ENCODE results near the gene HDAC4. TPM values are rescaled to one million over a fixed set of nuclear protein-coding genes. Genes with fewer than 3 reads are reported as not detected.

The HDAC4 gene
- total RNA-seq, 1 experiment from 2014 or later, result 32.0 TPM

- no peak for DNase-seq
These were observed 247.9 kb downstream of the HDAC4 start for GRCh38 chr2:239152916-239153305.

More at GRCh38 chr2:239152916-239153305, 247.9 kb downstream of the HDAC4 start:
- H3K36me3 Mint-ChIP-seq (ENCODE audit: insufficient read depth in 1 of 3, low read depth in 3 of 3), result peaks cover 26 to 41% (median 39%) of the 10 kb centered on the region in 3 experiments; a peak in 6 of 7 replicates
- H3K4ac ChIP-seq (ENCODE audit: low read depth, low read length), result no peak overlapping the region
- H3K23ac ChIP-seq (ENCODE audit: insufficient read length, low read depth, low read length), result no peak overlapping the region
- H2BK20ac ChIP-seq (ENCODE audit: low read depth, low read length, poor library complexity, severe bottlenecking), result no peak overlapping the region
- no peaks in the 10 kb centered on the region for H3K27me3 ChIP-seq (ENCODE audit: insufficient read depth, low read length)
- H3K27ac Mint-ChIP-seq, result no peak overlapping the region
- TF ChIP-seq CTCF (conservative IDR thresholded peaks at IDR 0.05), result no peak
- no peak overlapping the region for H2BK5ac ChIP-seq (ENCODE audit: insufficient read length, low read length)
- no peaks in the 10 kb centered on the region for H3K27me3 Mint-ChIP-seq (ENCODE audit: low read depth)
- H3K4me2 ChIP-seq (ENCODE audit: insufficient read depth, insufficient read length, low read length), result no peak overlapping the region
- no peak overlapping the region for H4K8ac ChIP-seq (replicated peaks; ENCODE audit: insufficient read length, low read depth, low read length)
- no peak overlapping the region for H2BK120ac ChIP-seq (ENCODE audit: low read depth, low read length, poor library complexity, severe bottlenecking)
- no peak overlapping the region for H3K18ac ChIP-seq (ENCODE audit: insufficient read length, low read depth, low read length)
- no CpG with 5 or more reads among the region's 7 CpGs for WGBS (ENCODE audit: extremely low coverage, insufficient read length, low lambda C conversion rate)
- H4K91ac ChIP-seq (ENCODE audit: insufficient read length, low read depth, low read length), result no peak overlapping the region
- no peak overlapping the region for H3K14ac ChIP-seq (ENCODE audit: insufficient read depth, low read length)
- no peak overlapping the region for H3K56ac ChIP-seq (ENCODE audit: insufficient read length, low read depth, low read length)
- no peak overlapping the region for H3T11ph ChIP-seq (ENCODE audit: low read length)
- no peaks in the 10 kb centered on the region for H3K23me2 ChIP-seq (ENCODE audit: insufficient read length, low read depth, low read length, poor library complexity, severe bottlenecking)
- no peaks in the 10 kb centered on the region for H3K79me2 ChIP-seq (ENCODE audit: insufficient read depth, low read length)
- H3K9me3 ChIP-seq (ENCODE audit: control insufficient read depth, low read depth, low read length), result no peaks in the 10 kb centered on the region
- H3K9ac ChIP-seq (ENCODE audit: extremely low read depth, insufficient read length, low read length), result no peak overlapping the region
- no peak overlapping the region for H2AK5ac ChIP-seq (ENCODE audit: insufficient read length, low read length)
- H3K4me1 ChIP-seq (ENCODE audit: insufficient read depth, low read length), result no peaks in the 10 kb centered on the region
- H3K4me1 Mint-ChIP-seq, result peaks cover 0 to 1% of the 10 kb centered on the region in 2 experiments; a peak in 3 of 4 replicates
- H4K20me1 ChIP-seq (ENCODE audit: control insufficient read depth, insufficient read depth, insufficient read length), result no peaks in the 10 kb centered on the region
- H2AFZ ChIP-seq (ENCODE audit: low read length), result no peak overlapping the region
- no peak overlapping the region for H2BK12ac ChIP-seq (ENCODE audit: insufficient read length, low read depth, low read length)
- no peaks in the 10 kb centered on the region for H3K79me1 ChIP-seq (ENCODE audit: insufficient read depth, low read depth, low read length, poor library complexity, severe bottlenecking)
- H3K27ac ChIP-seq (ENCODE audit: insufficient read length, low read depth, low read length), result no peak overlapping the region
- no peak overlapping the region for H4K5ac ChIP-seq (ENCODE audit: insufficient read length, low read depth, low read length)
- no peak overlapping the region for H2BK15ac ChIP-seq (ENCODE audit: low read depth, low read length)
- H3K9me3 Mint-ChIP-seq, result no peaks in the 10 kb centered on the region; a peak in 2 of 5 replicates
- no peak overlapping the region for H3K4me3 Mint-ChIP-seq
